Osteocyte (in vitro differentiated cells): ENCODE results near the gene HS2ST1. TPM values are rescaled to one million over a fixed set of nuclear protein-coding genes. Genes with fewer than 3 reads are reported as not detected.

Source experiments
- DNase-seq: peaks from one replicate; pipeline ENCODE4 v3.0.0; 2021; ENCODE audit warnings: mixed read lengths; ENCODE audit not compliant: unreplicated experiment; ENCODE audit errors: extremely low spot score
- H3K27ac Mint-ChIP-seq: one replicate; pipeline ENCODE4 v1.8.0; 2021; ENCODE audit warnings: mild to moderate bottlenecking, mixed read lengths; ENCODE audit not compliant: unreplicated experiment
- H3K27me3 Mint-ChIP-seq: one replicate; pipeline ENCODE4 v1.8.0; 2021; ENCODE audit warnings: mixed read lengths; ENCODE audit not compliant: unreplicated experiment
- H3K36me3 Mint-ChIP-seq: one replicate; pipeline ENCODE4 v1.8.0; 2021; ENCODE audit warnings: mixed read lengths; ENCODE audit not compliant: unreplicated experiment
- H3K4me1 Mint-ChIP-seq: one replicate; pipeline ENCODE4 v1.8.0; 2021; ENCODE audit warnings: mixed read lengths; ENCODE audit not compliant: unreplicated experiment
- H3K4me3 Mint-ChIP-seq: one replicate; pipeline ENCODE4 v1.8.0; 2021; ENCODE audit warnings: mild to moderate bottlenecking, moderate library complexity, mixed read lengths; ENCODE audit not compliant: unreplicated experiment
- H3K9me3 Mint-ChIP-seq: one replicate; pipeline ENCODE4 v1.8.0; 2021; ENCODE audit warnings: mixed read lengths; ENCODE audit not compliant: unreplicated experiment
- total RNA-seq: library from RNA; stranded (reverse); gene quantifications from 2 replicates; pipeline ENCODE4 v1.2.1, GENCODE V29; 2021
- TF ChIP-seq, protein P1 (sequence below): fragments of 200-600 bp; sonication (generic); IDR thresholded peaks from 2 replicates; pipeline ENCODE4 v1.5.0; 2021; ENCODE audit warnings: antibody characterized with exemption, mild to moderate bottlenecking, moderate library complexity

The HS2ST1 gene
- total RNA-seq, 1 donor from 2014 or later, result 26.8 TPM

DNA sequence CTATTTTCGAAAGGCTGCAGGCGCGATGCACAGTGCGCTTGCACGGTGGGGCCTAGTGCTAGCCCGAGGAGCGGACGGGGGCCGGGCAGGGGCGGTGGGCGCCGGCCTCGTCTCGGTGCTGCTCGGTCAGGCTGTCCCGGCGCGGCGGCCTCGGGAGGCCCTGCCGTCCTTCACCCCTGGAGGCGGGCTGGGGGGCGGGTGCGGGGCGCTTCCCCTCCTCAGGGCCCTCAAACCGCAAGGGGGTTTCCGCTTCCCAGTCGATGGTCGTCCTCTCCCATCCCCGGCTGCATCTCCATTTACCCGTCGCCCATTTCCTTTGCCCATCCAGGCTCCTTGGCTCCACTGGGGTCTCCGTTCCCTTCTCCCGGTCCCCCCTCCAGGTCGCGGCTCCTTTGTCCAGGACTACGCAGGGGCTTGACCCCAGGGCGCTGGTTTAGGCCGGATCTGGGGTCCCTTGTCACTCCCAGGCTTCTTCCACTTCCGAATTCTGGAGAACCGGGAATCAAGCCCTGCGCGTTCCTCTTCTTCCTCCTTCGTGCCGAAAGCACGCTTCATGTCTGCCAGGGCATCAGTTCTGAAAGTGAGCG lies 217.9 kb downstream of the HS2ST1 start:
- Mint-ChIP-seq H3K36me3 (no peaks in the 10 kb centered on the region), H3K9me3 (no peaks in the 10 kb centered on the region), H3K4me3 (peak overlapping the region; percentile 65), H3K27me3 (peaks cover 10% of the 10 kb centered on the region), H3K27ac (no peak overlapping the region), H3K4me1 (peaks cover 7% of the 10 kb centered on the region)
- TF ChIP-seq, protein P1, sequence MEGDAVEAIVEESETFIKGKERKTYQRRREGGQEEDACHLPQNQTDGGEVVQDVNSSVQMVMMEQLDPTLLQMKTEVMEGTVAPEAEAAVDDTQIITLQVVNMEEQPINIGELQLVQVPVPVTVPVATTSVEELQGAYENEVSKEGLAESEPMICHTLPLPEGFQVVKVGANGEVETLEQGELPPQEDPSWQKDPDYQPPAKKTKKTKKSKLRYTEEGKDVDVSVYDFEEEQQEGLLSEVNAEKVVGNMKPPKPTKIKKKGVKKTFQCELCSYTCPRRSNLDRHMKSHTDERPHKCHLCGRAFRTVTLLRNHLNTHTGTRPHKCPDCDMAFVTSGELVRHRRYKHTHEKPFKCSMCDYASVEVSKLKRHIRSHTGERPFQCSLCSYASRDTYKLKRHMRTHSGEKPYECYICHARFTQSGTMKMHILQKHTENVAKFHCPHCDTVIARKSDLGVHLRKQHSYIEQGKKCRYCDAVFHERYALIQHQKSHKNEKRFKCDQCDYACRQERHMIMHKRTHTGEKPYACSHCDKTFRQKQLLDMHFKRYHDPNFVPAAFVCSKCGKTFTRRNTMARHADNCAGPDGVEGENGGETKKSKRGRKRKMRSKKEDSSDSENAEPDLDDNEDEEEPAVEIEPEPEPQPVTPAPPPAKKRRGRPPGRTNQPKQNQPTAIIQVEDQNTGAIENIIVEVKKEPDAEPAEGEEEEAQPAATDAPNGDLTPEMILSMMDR, result no peak
- DNase-seq, result no peak

DNA sequence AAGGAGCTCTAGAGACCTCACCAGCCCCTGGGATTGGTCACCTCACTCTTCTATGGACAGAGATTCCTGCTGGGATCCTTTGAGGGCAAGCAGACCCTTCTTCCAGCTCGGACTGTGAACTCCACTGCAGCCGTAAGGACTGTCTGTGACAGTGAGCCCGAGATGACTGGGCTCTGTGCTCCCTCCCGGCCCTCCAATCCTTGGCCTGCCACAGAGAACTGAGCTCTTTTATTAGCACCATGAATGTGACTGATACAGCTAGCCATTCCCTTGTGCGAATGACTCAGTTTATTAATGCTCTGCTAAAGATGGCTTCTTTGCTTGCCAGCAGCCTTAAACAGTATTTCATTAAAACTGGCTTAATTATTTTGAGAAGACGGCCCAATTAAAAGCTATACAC lies 219.6 kb downstream of the HS2ST1 start:
- H3K27ac Mint-ChIP-seq, result no peak overlapping the region
- peaks cover 7% of the 10 kb centered on the region for H3K4me1 Mint-ChIP-seq
- H3K27me3 Mint-ChIP-seq, result peaks cover 17% of the 10 kb centered on the region
- DNase-seq, result no peak
- H3K36me3 Mint-ChIP-seq, result no peaks in the 10 kb centered on the region
- no peak overlapping the region for H3K4me3 Mint-ChIP-seq
- TF ChIP-seq, protein P1, result no peak
- no peaks in the 10 kb centered on the region for H3K9me3 Mint-ChIP-seq

DNA sequence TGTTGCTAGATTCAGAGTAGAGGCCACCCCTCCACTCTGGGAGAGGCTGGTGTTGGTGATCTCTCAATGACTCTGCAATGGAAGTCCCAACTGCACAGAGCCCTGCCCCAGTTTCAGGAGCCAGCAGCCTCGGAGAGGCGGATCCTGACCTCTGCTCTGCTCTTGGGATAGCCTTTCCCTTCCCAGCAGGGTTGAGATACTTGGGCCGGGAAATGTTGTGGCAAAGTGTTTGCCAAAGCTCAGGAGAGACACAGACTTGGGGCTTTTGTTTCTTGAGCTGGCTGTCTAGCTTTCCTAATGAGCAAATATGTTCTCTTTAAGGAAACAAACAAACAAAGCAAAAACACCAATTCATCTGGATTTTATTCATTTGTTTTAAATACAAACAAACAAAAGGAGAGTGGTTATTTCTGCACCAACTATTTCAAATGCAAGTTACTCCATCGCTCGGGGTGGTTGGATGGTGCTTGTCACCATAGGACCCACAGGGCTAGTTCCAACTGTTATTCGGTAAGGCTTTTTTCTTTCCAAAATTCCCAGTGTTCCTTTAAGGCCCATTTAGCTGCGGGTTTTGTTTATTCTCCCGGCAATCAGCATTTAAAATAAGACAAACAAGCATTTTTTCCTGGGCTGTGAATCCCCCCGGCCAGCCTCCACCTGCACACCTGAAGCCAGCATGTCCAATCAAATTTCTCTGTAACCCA lies 220.3 kb downstream of the HS2ST1 start:
- TF ChIP-seq, protein P1, result no peak
- H3K36me3 Mint-ChIP-seq, result no peaks in the 10 kb centered on the region
- no peak overlapping the region for H3K27ac Mint-ChIP-seq
- H3K27me3 Mint-ChIP-seq, result peaks cover 17% of the 10 kb centered on the region
- no peaks in the 10 kb centered on the region for H3K9me3 Mint-ChIP-seq
- DNase-seq, result no peak
- H3K4me1 Mint-ChIP-seq, result peaks cover 7% of the 10 kb centered on the region
- no peak overlapping the region for H3K4me3 Mint-ChIP-seq

DNA sequence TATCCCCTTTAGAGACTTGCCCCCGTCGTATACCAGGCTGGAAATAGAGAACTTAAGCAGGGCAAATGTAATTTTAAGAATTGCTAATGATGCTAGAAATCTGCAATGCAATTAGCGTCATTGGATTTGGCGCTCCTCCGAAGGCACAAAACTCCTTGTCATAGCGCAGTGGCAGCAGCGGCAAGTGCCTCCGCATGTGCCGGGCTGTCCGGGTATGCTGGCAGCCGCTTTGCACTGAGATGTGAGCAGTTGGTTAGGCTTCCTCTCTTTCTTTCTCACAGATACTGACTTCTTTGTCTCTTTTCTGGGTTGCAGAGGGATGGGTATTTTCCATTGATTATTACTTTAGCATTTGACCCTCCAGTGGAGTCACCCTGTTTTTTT lies 220.9 kb downstream of the HS2ST1 start:
- peaks cover 17% of the 10 kb centered on the region for H3K27me3 Mint-ChIP-seq
- peaks cover 7% of the 10 kb centered on the region for H3K4me1 Mint-ChIP-seq
- no peak overlapping the region for H3K27ac Mint-ChIP-seq
- no peak for DNase-seq
- H3K4me3 Mint-ChIP-seq, result no peak overlapping the region
- TF ChIP-seq, protein P1, result no peak
- no peaks in the 10 kb centered on the region for H3K36me3 Mint-ChIP-seq
- no peaks in the 10 kb centered on the region for H3K9me3 Mint-ChIP-seq

DNA sequence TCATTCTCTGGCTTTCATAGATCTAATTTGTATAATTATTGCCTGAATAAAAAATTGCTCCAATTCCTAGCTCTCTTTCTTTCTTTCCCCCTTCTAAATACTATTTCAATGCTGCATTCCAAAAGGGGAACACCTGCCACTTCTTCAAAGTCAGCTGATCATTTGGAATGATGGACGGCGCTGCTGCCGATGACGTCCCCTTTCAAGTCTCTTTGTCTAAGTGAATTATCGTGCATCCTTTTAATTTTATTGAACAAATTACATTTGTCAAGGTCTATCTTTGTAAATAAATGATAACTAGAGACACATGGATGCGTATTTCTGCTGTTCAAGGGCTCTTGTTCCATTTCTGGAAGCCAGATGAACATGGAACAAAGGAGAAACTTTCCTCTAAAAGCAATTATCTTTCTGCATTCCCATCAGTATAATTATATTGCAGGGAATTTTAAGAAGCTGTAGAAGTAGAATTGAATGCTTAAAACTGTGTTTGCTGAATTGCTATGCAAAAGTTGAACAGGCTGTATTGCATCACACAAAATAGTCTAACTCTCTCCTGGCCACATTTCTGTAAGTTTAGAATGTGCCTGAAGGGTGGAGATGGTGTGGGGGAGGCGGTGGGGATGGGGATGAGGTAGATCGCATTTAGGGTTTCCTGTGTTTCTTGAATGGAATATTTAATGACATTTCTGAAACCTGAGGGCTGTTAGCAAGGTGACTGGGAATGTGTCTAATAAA lies 222.3 kb downstream of the HS2ST1 start:
- Mint-ChIP-seq H3K4me3 (no peak overlapping the region), H3K9me3 (no peaks in the 10 kb centered on the region), H3K27me3 (peaks cover 17% of the 10 kb centered on the region), H3K27ac (no peak overlapping the region), H3K4me1 (peaks cover 3% of the 10 kb centered on the region), H3K36me3 (no peaks in the 10 kb centered on the region)
- TF ChIP-seq, protein P1, result no peak
- DNase-seq, result no peak
